H1 (cell line): Measurements from ENCODE around the gene ACSM2A. TPM values are rescaled to one million over a fixed set of nuclear protein-coding genes. Genes with fewer than 3 reads are reported as not detected.
"Not testable (repeated sequence)": the region's sequence is repeated elsewhere in the genome, so short reads cannot be mapped to it uniquely, and the experiment has no call there.

Source experiments
- CTCF ChIA-PET: fragments of 300-600 bp; sonication (Branson Sonifier 250); formaldehyde crosslinking; loops from one replicate; lab custom pipeline; 2021; ENCODE audit not compliant: partially characterized antibody; lab: Charles Lee
- POLR2A ChIA-PET: fragments of 300-600 bp; sonication (Branson Sonifier 250); formaldehyde crosslinking; loops from one replicate; lab custom pipeline; 2021; ENCODE audit warnings: inconsistent platforms; ENCODE audit not compliant: partially characterized antibody; lab: Charles Lee
- DNase-seq, 2 experiments: peaks; one replicate each; pipeline versions ENCODE4 v3.0.0 to v3.0.0-alpha.2; 2010 to 2022; ENCODE audit warnings: low spot score in 2 of 2, low read depth in 1 of 2, mixed read lengths in 1 of 2
- FAIRE-seq: peaks from 2 replicates; lab custom pipeline; 2011; peaks lifted over from hg19 to GRCh38; lab: Jason Lieb, UNC
- H2AFZ ChIP-seq: 2 replicates; pipeline ENCODE4 v1.8.1; 2012; ENCODE audit warnings: low read length, inconsistent platforms
- H2AK5ac ChIP-seq: 2 replicates; pipeline ENCODE4 v1.6.1; 2013; ENCODE audit warnings: low read depth, low read length
- H2BK120ac ChIP-seq: replicated peaks from 2 replicates; pipeline ENCODE3; 2013; ENCODE audit warnings: low read depth, low read length, inconsistent platforms
- H2BK12ac ChIP-seq: 2 replicates; pipeline ENCODE4 v1.6.1; 2013; ENCODE audit warnings: low read depth, low read length
- H2BK15ac ChIP-seq: 2 replicates; pipeline ENCODE4 v1.6.1; 2013; ENCODE audit warnings: low read length
- H2BK20ac ChIP-seq: 2 replicates; pipeline ENCODE4 v1.6.1; 2013; ENCODE audit warnings: low read length
- H2BK5ac ChIP-seq: 2 replicates; pipeline ENCODE4 v1.6.1; 2013; ENCODE audit warnings: low read depth, low read length
- H3K14ac ChIP-seq: 2 replicates; pipeline ENCODE4 v1.6.1; 2013; ENCODE audit warnings: inconsistent platforms; ENCODE audit not compliant: insufficient read length
- H3K18ac ChIP-seq: 2 replicates; pipeline ENCODE4 v1.6.1; 2013; ENCODE audit warnings: low read length; ENCODE audit errors: extremely low read depth
- H3K23ac ChIP-seq: 2 replicates; pipeline ENCODE4 v1.6.1; 2013; ENCODE audit warnings: inconsistent platforms; ENCODE audit not compliant: insufficient read length
- H3K23me2 ChIP-seq: 2 replicates; pipeline ENCODE4 v1.6.1; 2013; ENCODE audit warnings: low read depth, low read length
- H3K27ac ChIP-seq: 2 replicates; pipeline ENCODE4 v1.6.1; 2011; ENCODE audit warnings: low read depth, low read length, inconsistent platforms
- H3K27me3 ChIP-seq, 4 experiments: replicated peaks in 1 of 4; 1 replicate in 1 of 4; 2 replicates in 3 of 4; pipeline versions ENCODE4 v1.6.1 to v1.8.1; 2011 to 2013; ENCODE audit warnings: low read length in 3 of 4, mild to moderate bottlenecking in 3 of 4, inconsistent platforms in 2 of 4, mixed read lengths in 2 of 4, moderate library complexity in 1 of 4; ENCODE audit not compliant: control insufficient read depth in 3 of 4, insufficient read depth in 3 of 4; ENCODE audit errors: extremely low read depth in 1 of 4
- H3K36me3 ChIP-seq, 4 experiments: 2 replicates each; pipeline versions ENCODE4 v1.6.1 to v1.8.1; 2011 to 2013; ENCODE audit warnings: mild to moderate bottlenecking in 4 of 4, low read length in 3 of 4, moderate library complexity in 2 of 4, control low read depth in 1 of 4, inconsistent platforms in 1 of 4; ENCODE audit not compliant: insufficient read depth in 4 of 4, control insufficient read depth in 2 of 4
- H3K4ac ChIP-seq: replicated peaks from 2 replicates; pipeline ENCODE3; 2013; ENCODE audit warnings: low read length, low read depth, mixed read lengths, inconsistent platforms; ENCODE audit not compliant: insufficient read length
- H3K4me1 ChIP-seq, 4 experiments: replicated peaks in 1 of 4; 1 replicate in 1 of 4; 2 replicates in 3 of 4; pipeline versions ENCODE4 v1.6.1 to v1.8.1; 2011 to 2013; ENCODE audit warnings: low read length in 3 of 4, inconsistent platforms in 2 of 4, mixed read lengths in 1 of 4; ENCODE audit not compliant: insufficient read depth in 4 of 4, control insufficient read depth in 3 of 4
- H3K4me2 ChIP-seq, 2 experiments: 2 replicates each; pipeline versions ENCODE4 v1.6.1 to v1.8.1; 2011 to 2013; ENCODE audit warnings: low read depth in 2 of 2, low read length in 2 of 2, control low read depth in 1 of 2, inconsistent platforms in 1 of 2, mild to moderate bottlenecking in 1 of 2; ENCODE audit not compliant: insufficient read depth in 1 of 2
- H3K4me3 ChIP-seq, 4 experiments: fragments of 200-600, 300-600 bp in 1 of 4; sonication (generic), shearing (Covaris generic), sonication (Bioruptor Twin) in 1 of 4; 2 replicates each; pipeline versions ENCODE4 v1.5.1 to v1.8.1; 2011 to 2016; ENCODE audit warnings: low read length in 4 of 4, low read depth in 3 of 4, control low read depth in 2 of 4, inconsistent platforms in 2 of 4, mild to moderate bottlenecking in 2 of 4, mixed read lengths in 1 of 4, moderate library complexity in 1 of 4; ENCODE audit not compliant: insufficient read depth in 2 of 4; ENCODE audit errors: extremely low read depth in 1 of 4
- H3K56ac ChIP-seq: replicated peaks from 2 replicates; pipeline ENCODE3; 2013; ENCODE audit warnings: low read depth, mild to moderate bottlenecking, mixed read lengths, low read length, inconsistent platforms; ENCODE audit not compliant: insufficient read length
- H3K79me1 ChIP-seq: 2 replicates; pipeline ENCODE4 v1.6.1; 2013; ENCODE audit warnings: low read depth, low read length, control low read depth
- H3K79me2 ChIP-seq, 2 experiments: 2 replicates each; pipeline versions ENCODE4 v1.6.1 to v1.8.1; 2012 to 2013; ENCODE audit warnings: low read length in 2 of 2, mild to moderate bottlenecking in 2 of 2, inconsistent platforms in 1 of 2; ENCODE audit not compliant: insufficient read depth in 2 of 2, control insufficient read depth in 1 of 2
- H3K9ac ChIP-seq, 4 experiments: replicated peaks in 1 of 4; 1 replicate in 1 of 4; 2 replicates in 3 of 4; pipeline versions ENCODE4 v1.6.1 to v1.8.1; 2011 to 2013; ENCODE audit warnings: low read depth in 3 of 4, low read length in 3 of 4, control low read depth in 2 of 4, mild to moderate bottlenecking in 2 of 4, moderate library complexity in 2 of 4, inconsistent platforms in 1 of 4; ENCODE audit errors: extremely low read depth in 1 of 4
- H3K9me3 ChIP-seq, 2 experiments: 2 replicates each; pipeline versions ENCODE4 v1.6.1 to v1.8.1; 2012 to 2013; ENCODE audit warnings: mild to moderate bottlenecking in 2 of 2, moderate library complexity in 2 of 2, control low read depth in 1 of 2, inconsistent platforms in 1 of 2, low read depth in 1 of 2, low read length in 1 of 2, mixed read lengths in 1 of 2; ENCODE audit not compliant: insufficient read depth in 2 of 2
- H4K20me1 ChIP-seq, 2 experiments: replicated peaks in 1 of 2; 2 replicates each; pipeline versions ENCODE3 to v1.8.1; 2011 to 2013; ENCODE audit warnings: inconsistent platforms in 2 of 2, low read length in 2 of 2, mild to moderate bottlenecking in 1 of 2; ENCODE audit not compliant: insufficient read depth in 2 of 2, control insufficient read depth in 1 of 2
- H4K5ac ChIP-seq: 2 replicates; pipeline ENCODE4 v1.6.1; 2013; ENCODE audit warnings: low read length, low read depth, mixed read lengths, inconsistent platforms; ENCODE audit not compliant: insufficient read length
- H4K8ac ChIP-seq: 2 replicates; pipeline ENCODE4 v1.8.0; 2013; ENCODE audit warnings: mild to moderate bottlenecking, moderate library complexity, low read length, inconsistent platforms; ENCODE audit not compliant: insufficient read depth; ENCODE audit errors: extremely low read depth
- H4K91ac ChIP-seq: replicated peaks from 2 replicates; pipeline ENCODE3; 2013; ENCODE audit warnings: low read length, mixed read lengths, inconsistent platforms; ENCODE audit not compliant: insufficient read length
- CBX8 ChIP-seq: fragments of 300-800, 300-1000 bp; sonication (generic); IDR thresholded peaks from 2 replicates; pipeline ENCODE4 v1.7.1; 2016; ENCODE audit warnings: low read depth, low read length, borderline replicate concordance
- E2F6 ChIP-seq: IDR thresholded peaks from 2 replicates; pipeline ENCODE4 v1.6.1; 2012; ENCODE audit warnings: inconsistent platforms
- MAFK ChIP-seq: IDR thresholded peaks from 2 replicates; pipeline ENCODE4 v1.6.1; 2012; ENCODE audit warnings: low read depth, mild to moderate bottlenecking, improper control_type of control experiment, low read length
- SIX5 ChIP-seq: IDR thresholded peaks from 2 replicates; pipeline ENCODE4 v1.6.1; 2011; ENCODE audit warnings: mild to moderate bottlenecking, low read depth, low read length
- SP1 ChIP-seq: IDR thresholded peaks from 2 replicates; pipeline ENCODE4 v1.6.1; 2011; ENCODE audit warnings: low read depth, low read length
- WGBS, 2 experiments: shearing (Covaris generic) in 1 of 2; methylation state at CpG; one replicate each; pipeline versions ENCODE4 v1.1.6 to v1.1.7; 2013 to 2015; ENCODE audit warnings: low lambda C conversion rate in 2 of 2, mixed read lengths in 2 of 2, inconsistent platforms in 1 of 2, low coverage in 1 of 2, missing lambda C conversion rate in 1 of 2; ENCODE audit not compliant: insufficient replicate concordance in 2 of 2, insufficient coverage in 1 of 2, insufficient read length in 1 of 2; ENCODE audit errors: extremely low coverage in 1 of 2, missing lambda C conversion rate in 1 of 2; 5-methylcytosine and 5-hydroxymethylcytosine counted together
- polyA plus RNA-seq, 7 experiments: library from polyadenylated mRNA; depleted of rRNA in 3 of 7; stranded (reverse) in 5 of 7; unstranded in 2 of 7; fragments of >200 nt in 5 of 7; fragments of 200-250 nt in 2 of 7; gene quantifications; 1 replicate in 5 of 7; 2 replicates in 1 of 7; 4 replicates in 1 of 7; pipeline versions ENCODE4 v1.2.1 to v1.2.3, GENCODE V29; 2011 to 2013; ENCODE audit warnings: missing spikeins in 2 of 7, mixed read lengths in 2 of 7
- total RNA-seq: library from RNA; stranded (reverse); fragmentation: NEBNext Ultra II Directional; extraction: Animal tissue kit (Norgen Biotek cat#: 25700); gene quantifications from 2 replicates; pipeline ENCODE4 v1.2.1, GENCODE V29; 2021

ACSM2A gene
- total and polyA plus RNA-seq, 2 of the 8 experiments (the other 6 are each of a cell fraction or from before 2014, with no cell fraction given): not detected

GRCh38 chr16:20520103-20520502 lies 68.8 kb downstream of the ACSM2A start (continued):
- TF ChIP-seq E2F6: no peak
- TF ChIP-seq MAFK: no peak
- TF ChIP-seq SP1: no peak
- no peak for TF ChIP-seq CBX8
- TF ChIP-seq SIX5: no peak

GRCh38 chr16:20531795-20532194 lies 80.5 kb downstream of the ACSM2A start:
- H2BK20ac ChIP-seq, H3K36me3 ChIP-seq, CTCF ChIA-PET, H3K14ac ChIP-seq, H3K4me2 ChIP-seq, H3K79me2 ChIP-seq, H3K4me1 ChIP-seq, FAIRE-seq, H3K4ac ChIP-seq, H3K9me3 ChIP-seq, H4K20me1 ChIP-seq, H3K18ac ChIP-seq, H3K9ac ChIP-seq, H4K91ac ChIP-seq, H2BK120ac ChIP-seq, H2BK5ac ChIP-seq, H4K5ac ChIP-seq, H3K56ac ChIP-seq, H4K8ac ChIP-seq, H2AFZ ChIP-seq, DNase-seq, H3K4me3 ChIP-seq, H3K79me1 ChIP-seq, H2BK12ac ChIP-seq, H3K27me3 ChIP-seq, H2AK5ac ChIP-seq, H2BK15ac ChIP-seq, H3K23me2 ChIP-seq, H3K23ac ChIP-seq, H3K27ac ChIP-seq, POLR2A ChIA-PET: not testable (repeated sequence)
- WGBS, 2 experiments: no CpG with 5 or more reads among the region's 13 CpGs
